HEK293T (cell line): ENCODE results near the gene DIPK1C.

ENCODE experiments used
- ELF4 ChIP-seq: fragments of 450-650 bp; IDR thresholded peaks from 2 replicates; pipeline ENCODE4 v1.6.1; 2017; ENCODE audit warnings: antibody characterized with exemption
- FOXA1 ChIP-seq: fragments of 450-650 bp; IDR thresholded peaks from 2 replicates; pipeline ENCODE4 v1.6.1; 2016; ENCODE audit warnings: mild to moderate bottlenecking
- FOXK2 ChIP-seq: fragments of 450-650 bp; IDR thresholded peaks from 2 replicates; pipeline ENCODE4 v1.6.1; 2016; ENCODE audit warnings: mild to moderate bottlenecking
- FOXM1 ChIP-seq: fragments of 450-650 bp; IDR thresholded peaks from 2 replicates; pipeline ENCODE4 v1.6.1; 2017; ENCODE audit warnings: mild to moderate bottlenecking, borderline replicate concordance
- L3MBTL2 ChIP-seq: fragments of 450-650 bp; conservative IDR thresholded peaks from 2 replicates; pipeline ENCODE4 v1.6.1; 2016; ENCODE audit warnings: mild to moderate bottlenecking
- NFRKB ChIP-seq: fragments of 450-650 bp; IDR thresholded peaks from 2 replicates; pipeline ENCODE4 v1.6.1; 2016; ENCODE audit warnings: mild to moderate bottlenecking, moderate library complexity
- PKNOX1 ChIP-seq: fragments of 450-650 bp; IDR thresholded peaks from 2 replicates; pipeline ENCODE4 v1.6.1; 2016
- SP1 ChIP-seq: fragments of 450-650 bp; IDR thresholded peaks from 2 replicates; pipeline ENCODE4 v1.6.1; 2017
- SUZ12 ChIP-seq: fragments of 450-650 bp; IDR thresholded peaks from 2 replicates; pipeline ENCODE4 v1.6.1; 2016; ENCODE audit warnings: mild to moderate bottlenecking

DNA sequence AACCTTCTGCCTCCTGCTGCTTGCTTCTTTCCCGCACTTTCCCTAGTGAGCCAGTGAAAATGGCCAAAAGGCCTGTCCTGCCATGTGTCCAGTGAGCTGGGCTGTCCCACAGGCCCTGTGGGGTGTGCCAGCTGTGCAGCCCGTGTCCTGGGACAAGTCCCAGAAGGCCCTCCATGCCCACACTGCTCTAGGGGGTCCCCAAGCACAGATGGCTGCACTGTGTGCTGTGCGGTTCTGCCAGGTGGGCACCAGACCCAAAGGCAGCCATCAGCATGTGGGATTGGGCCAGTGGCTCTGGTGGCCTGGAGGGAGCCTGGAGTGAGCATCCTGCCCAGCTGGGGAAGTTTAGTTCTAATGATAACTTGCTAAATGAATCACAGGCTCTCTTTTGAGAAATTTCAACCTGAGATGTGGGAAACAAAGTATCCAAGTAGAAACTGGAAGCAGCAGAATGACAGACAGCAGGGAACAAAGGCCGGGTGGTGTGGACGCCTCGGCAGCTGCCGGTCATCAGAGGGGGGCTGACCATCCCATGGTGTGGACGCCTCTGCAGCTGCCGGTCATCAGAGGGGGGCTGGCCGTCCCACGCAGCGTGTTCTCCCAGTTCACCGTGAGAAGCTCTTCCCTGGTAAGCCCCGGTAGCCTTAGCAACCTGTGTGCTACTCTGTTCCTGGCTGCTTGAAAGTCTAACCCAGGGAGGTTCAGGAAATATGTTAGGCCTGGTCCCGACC is 29.2 kb upstream of the DIPK1C start:
- TF ChIP-seq SP1 (no peak), FOXM1 (no peak), NFRKB (no peak), FOXA1 (no peak), ELF4 (no peak), SUZ12 (no peak), L3MBTL2 (no peak), PKNOX1 (no peak), FOXK2 (no peak)
